ENCODE measurements around the gene DEDD. TPM values are rescaled to one million over a fixed set of nuclear protein-coding genes. Genes with fewer than 3 reads are reported as not detected.

DEDD gene
- total RNA-seq, 1 donor from 2014 or later, result 39.1 TPM

GRCh38 chr1:161162806-161163205 is 30.3 kb upstream of the DEDD start:
- no peak for DNase-seq

- no peak for DNase-seq
Measured at GRCh38 chr1:161162052-161162451, 29.6 kb upstream of the DEDD start.

GRCh38 chr1:161161652-161162051 is 29.2 kb upstream of the DEDD start:
- DNase-seq, result no peak

- no peak for DNase-seq
Measured at GRCh38 chr1:161160671-161161145, 28.2 kb upstream of the DEDD start.

GRCh38 chr1:161159913-161160243 is 27.4 kb upstream of the DEDD start:
- DNase-seq, result no peak

- DNase-seq, result peak; percentile 94
Measured at GRCh38 chr1:161159087-161159912, 26.8 kb upstream of the DEDD start, which contains the start of gene USP21. Gene USP21, plus strand, starts transcription at chr1:161159500. Its CDS starts 1,141 bp downstream, at chr1:161160641.

- DNase-seq, result no peak
Measured at GRCh38 chr1:161158316-161159010, 26.0 kb upstream of the DEDD start.

GRCh38 chr1:161157867-161158266 is 25.4 kb upstream of the DEDD start:
- no peak for DNase-seq

- DNase-seq, result peak; percentile 94
Measured at GRCh38 chr1:161153682-161154337, 21.3 kb upstream of the DEDD start, which contains the start of gene UFC1. Gene UFC1, plus strand, starts transcription at chr1:161153978. Its CDS starts 20 bp downstream, at chr1:161153998.

- no peak for DNase-seq
Measured at GRCh38 chr1:161153176-161153575, 20.7 kb upstream of the DEDD start.

GRCh38 chr1:161145832-161146231 is 13.4 kb upstream of the DEDD start:
- DNase-seq, result no peak

- no peak for DNase-seq
Measured at GRCh38 chr1:161140755-161141400, 8.4 kb upstream of the DEDD start.

GRCh38 chr1:161139766-161140165 is 7.3 kb upstream of the DEDD start:
- peak; percentile 83 for DNase-seq

- no peak for DNase-seq
Measured at GRCh38 chr1:161138431-161138830, 6.0 kb upstream of the DEDD start.

- no peak for DNase-seq
Measured at GRCh38 chr1:161137881-161138280, 5.4 kb upstream of the DEDD start.

- no peak for DNase-seq
Measured at GRCh38 chr1:161133220-161133740, 813 bp upstream of the DEDD start.

- peak; percentile 37 for DNase-seq
Measured at GRCh38 chr1:161131523-161132409, 701 bp downstream of the DEDD start.

GRCh38 chr1:161130266-161130665 is 2.2 kb downstream of the DEDD start:
- peak; percentile 54 for DNase-seq

- no peak for DNase-seq
Measured at GRCh38 chr1:161128591-161129420, 3.7 kb downstream of the DEDD start.

- no peak for DNase-seq
Measured at GRCh38 chr1:161127649-161128048, 4.8 kb downstream of the DEDD start.
